ENCODE measurements around the gene CGA.
"Not testable (repeated sequence)": the region's sequence is repeated elsewhere in the genome, so short reads cannot be mapped to it uniquely, and the experiment has no call there.

CGA gene

DNA sequence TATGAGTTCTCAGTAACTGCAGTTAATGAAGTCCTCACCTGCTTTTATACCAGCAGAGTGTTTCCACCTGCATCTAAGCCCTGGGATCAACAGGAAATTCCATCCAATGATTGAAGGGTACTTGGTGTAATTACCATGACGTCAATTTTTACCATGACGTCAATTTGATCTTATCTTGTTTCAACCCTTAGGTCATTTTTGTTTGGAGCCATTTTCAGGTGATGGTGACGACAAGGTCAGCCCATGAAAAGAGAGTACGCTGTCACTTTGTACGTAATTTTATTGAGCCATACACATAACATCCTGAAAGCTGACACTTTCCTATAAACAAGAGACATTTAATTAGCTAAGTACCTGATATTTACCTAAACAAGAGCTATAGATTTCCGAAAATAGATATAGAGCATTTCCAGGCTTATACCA, at the start of gene CGA:
CGA (minus strand) TSS at position 20 of the 423 bp plus-strand sequence. CDS start 6,906 bp downstream, outside the sequence.
- peaks cover 3% of the 10 kb centered on the region for H3K27me3 Mint-ChIP-seq
- H3K9me3 Mint-ChIP-seq, result no peaks in the 10 kb centered on the region

DNA sequence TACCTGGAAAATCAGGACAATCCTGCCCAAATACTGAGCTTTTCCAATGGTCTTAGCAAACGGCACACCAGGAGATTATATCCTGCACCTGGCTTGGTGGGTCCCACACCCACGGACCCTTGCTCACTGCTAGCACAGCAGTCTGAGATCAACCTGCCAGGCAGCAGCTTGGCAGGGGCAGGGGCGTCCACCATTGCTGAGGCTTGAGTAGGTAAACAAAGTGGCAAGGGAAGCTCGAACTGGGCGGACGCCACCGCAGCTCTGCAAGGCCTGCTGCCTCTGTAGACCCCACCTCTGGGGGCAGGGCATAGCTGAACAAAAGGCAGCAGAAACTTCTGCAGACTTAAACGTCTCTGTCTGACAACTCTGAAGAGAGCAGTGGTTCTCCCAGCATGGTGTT, 45.0 kb upstream of the CGA start:
- H3K27me3 Mint-ChIP-seq; DNase-seq (ENCODE audit: low spot score in 2 of 2); ATAC-seq (ENCODE audit: low read depth); H3K4me3 Mint-ChIP-seq; H3K27ac Mint-ChIP-seq; H3K9me3 Mint-ChIP-seq; H3K36me3 Mint-ChIP-seq; H3K4me1 Mint-ChIP-seq: not testable (repeated sequence)

More for the DNA sequence above, at the start of gene CGA:
- Mint-ChIP-seq H3K4me3 (no peak within 1 kb of the TSS), H3K27ac (no peak within 1 kb of the TSS), H3K36me3 (no peaks in the 10 kb centered on the region), H3K4me1 (peaks cover 13% of the 10 kb centered on the region)
- ATAC-seq (ENCODE audit: low read depth) (no peak), DNase-seq (ENCODE audit: low spot score in 2 of 2) (no peak)

DNA sequence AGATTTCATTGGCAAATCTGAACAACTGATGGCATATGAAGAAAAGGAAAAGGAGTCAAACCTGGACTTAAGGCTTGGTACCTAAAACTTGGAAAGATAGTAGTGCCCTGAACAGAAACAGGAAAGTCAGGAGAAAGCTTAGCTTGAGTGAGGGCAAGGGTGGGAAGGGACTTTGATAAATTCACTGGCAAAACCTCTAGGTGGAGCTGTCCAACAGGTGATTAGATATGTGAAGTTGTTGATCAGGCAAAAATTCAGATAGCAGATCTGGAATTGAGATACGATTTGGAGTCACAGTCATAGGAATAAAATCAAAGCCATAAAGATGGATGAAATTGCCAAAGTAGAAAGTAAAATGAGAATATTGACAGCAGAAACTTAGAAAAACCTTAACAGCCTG, 44.3 kb upstream of the CGA start:
- Mint-ChIP-seq H3K9me3 (no peaks in the 10 kb centered on the region), H3K27me3 (no peaks in the 10 kb centered on the region), H3K4me3 (no peak overlapping the region), H3K36me3 (no peaks in the 10 kb centered on the region), H3K4me1 (peaks cover 6% of the 10 kb centered on the region), H3K27ac (no peak overlapping the region)
- DNase-seq (ENCODE audit: low spot score in 2 of 2) (peak; percentile 31 to 62), ATAC-seq (ENCODE audit: low read depth) (peak; percentile 76)

DNA sequence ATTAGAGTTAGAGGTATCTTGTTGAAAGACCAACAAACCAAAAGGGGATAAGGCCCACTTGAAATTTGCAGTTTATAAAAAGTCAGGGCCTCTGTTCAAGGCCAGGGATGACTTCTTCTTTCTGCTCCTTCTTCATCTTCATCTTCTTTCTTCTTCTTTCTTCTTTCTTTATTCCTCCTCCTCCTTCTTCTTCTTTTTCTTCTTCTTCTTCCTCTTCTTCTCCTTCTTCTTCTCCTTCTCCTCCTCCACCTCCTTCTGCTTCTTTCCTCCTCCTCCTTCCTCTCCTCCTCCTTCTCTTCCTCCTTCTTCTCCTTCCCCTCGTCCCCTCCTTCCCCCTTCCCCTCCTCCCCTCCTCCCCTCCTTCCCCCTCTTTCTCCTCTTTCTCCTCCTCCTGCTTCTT, 42.1 kb upstream of the CGA start:
- Mint-ChIP-seq H3K9me3 (no peaks in the 10 kb centered on the region), H3K27me3 (no peaks in the 10 kb centered on the region), H3K4me3 (no peak overlapping the region), H3K36me3 (no peaks in the 10 kb centered on the region), H3K4me1 (peaks cover 6% of the 10 kb centered on the region), H3K27ac (peak overlapping the region; percentile 12)
- ATAC-seq (ENCODE audit: low read depth) (no peak), DNase-seq (ENCODE audit: low spot score in 2 of 2) (no peak)

DNA sequence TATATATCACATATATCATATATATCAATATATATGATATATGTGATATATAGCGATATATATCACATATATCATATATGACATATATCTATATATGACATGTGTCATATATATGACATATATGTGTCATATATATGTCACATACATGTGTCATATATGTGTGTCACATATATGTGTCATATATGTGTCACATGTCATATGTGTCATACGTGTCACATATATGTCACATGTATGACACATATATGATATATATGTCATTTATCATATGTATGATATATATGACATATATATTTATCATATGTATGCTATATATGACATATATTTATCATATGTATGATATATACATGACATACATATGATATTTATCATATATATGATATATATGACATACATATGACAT, 32.8 kb upstream of the CGA start:
- Mint-ChIP-seq H3K9me3 (no peaks in the 10 kb centered on the region), H3K36me3 (no peaks in the 10 kb centered on the region), H3K27ac (no peak overlapping the region), H3K27me3 (no peaks in the 10 kb centered on the region), H3K4me1 (no peaks in the 10 kb centered on the region), H3K4me3 (no peak overlapping the region)
- no peak for ATAC-seq (ENCODE audit: low read depth)
- DNase-seq (ENCODE audit: low spot score in 2 of 2), result no peak

DNA sequence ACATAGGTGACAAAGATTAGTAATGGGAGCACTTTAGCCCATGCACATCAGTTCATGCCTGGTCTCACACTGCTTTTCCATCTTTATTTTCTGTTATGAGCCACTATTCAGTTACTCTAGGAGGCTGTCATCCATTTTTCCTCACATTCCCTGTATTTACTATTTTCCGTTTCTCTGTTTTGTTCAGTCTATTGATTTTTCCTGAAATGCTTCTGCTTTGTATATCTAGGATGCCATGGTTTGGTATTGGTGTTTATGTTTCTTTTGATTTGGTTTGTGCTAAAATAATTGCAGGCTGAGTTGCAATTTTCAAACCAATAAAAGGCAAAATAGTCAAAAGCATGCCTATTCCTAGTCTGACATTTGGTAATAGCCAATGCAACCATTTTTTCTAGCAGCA, 31.6 kb upstream of the CGA start:
- no peak for ATAC-seq (ENCODE audit: low read depth)
- no peak overlapping the region for H3K4me3 Mint-ChIP-seq
- peaks cover 6% of the 10 kb centered on the region for H3K27me3 Mint-ChIP-seq
- no peaks in the 10 kb centered on the region for H3K9me3 Mint-ChIP-seq
- no peaks in the 10 kb centered on the region for H3K36me3 Mint-ChIP-seq
- H3K4me1 Mint-ChIP-seq, result no peaks in the 10 kb centered on the region
- no peak overlapping the region for H3K27ac Mint-ChIP-seq
- no peak for DNase-seq (ENCODE audit: low spot score in 2 of 2)

DNA sequence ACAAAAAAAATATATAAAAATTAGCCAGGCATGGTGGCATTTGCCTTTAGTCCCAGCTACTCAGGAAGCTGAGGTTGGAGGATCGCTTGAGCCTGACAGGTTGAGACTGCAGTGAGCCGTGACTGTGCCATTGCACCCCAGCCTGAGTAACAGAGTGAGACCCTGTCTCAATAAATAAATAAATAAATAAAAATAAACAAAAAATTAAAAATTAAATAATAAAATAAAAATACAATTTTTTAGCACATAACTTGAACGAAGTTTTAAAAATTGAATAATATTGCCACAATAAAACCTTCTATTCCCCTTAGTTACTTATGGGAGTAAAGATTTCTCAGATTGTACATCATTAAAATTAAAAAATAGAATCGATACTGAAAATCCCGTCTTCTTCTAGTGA, 29.2 kb upstream of the CGA start:
- no peak for DNase-seq (ENCODE audit: low spot score in 2 of 2)
- ATAC-seq (ENCODE audit: low read depth), result no peak
- peaks cover 6% of the 10 kb centered on the region for H3K27me3 Mint-ChIP-seq
- no peak overlapping the region for H3K4me3 Mint-ChIP-seq
- no peaks in the 10 kb centered on the region for H3K4me1 Mint-ChIP-seq
- H3K9me3 Mint-ChIP-seq, result no peaks in the 10 kb centered on the region
- H3K36me3 Mint-ChIP-seq, result no peaks in the 10 kb centered on the region
- no peak overlapping the region for H3K27ac Mint-ChIP-seq

DNA sequence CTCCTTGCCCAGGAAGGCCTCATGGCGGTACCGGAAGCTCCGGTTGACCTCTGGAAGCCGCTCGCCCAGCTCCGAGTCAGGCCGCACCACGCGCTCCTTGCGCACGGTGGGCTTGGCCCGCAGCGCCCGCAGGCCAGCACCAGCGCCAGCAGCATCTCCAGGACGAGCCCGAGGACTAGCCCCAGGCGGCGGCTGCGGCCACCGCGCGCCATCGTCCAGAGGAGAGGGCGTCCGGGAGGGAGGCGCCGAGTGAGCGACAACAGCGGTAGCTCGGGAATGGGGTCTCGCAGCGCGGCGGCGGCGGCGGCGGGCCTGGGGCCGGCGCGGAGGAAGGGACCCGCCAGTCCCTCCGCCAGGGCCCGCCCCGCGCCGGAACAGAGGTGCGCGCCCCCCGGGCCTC, 27.6 kb upstream of the CGA start:
- no peaks in the 10 kb centered on the region for H3K9me3 Mint-ChIP-seq
- H3K36me3 Mint-ChIP-seq, result no peaks in the 10 kb centered on the region
- no peaks in the 10 kb centered on the region for H3K4me1 Mint-ChIP-seq
- DNase-seq (ENCODE audit: low spot score in 2 of 2) (no peak), ATAC-seq (ENCODE audit: low read depth) (no peak)
- no peak overlapping the region for H3K27ac Mint-ChIP-seq
- peaks cover 6% of the 10 kb centered on the region for H3K27me3 Mint-ChIP-seq
- no peak overlapping the region for H3K4me3 Mint-ChIP-seq

DNA sequence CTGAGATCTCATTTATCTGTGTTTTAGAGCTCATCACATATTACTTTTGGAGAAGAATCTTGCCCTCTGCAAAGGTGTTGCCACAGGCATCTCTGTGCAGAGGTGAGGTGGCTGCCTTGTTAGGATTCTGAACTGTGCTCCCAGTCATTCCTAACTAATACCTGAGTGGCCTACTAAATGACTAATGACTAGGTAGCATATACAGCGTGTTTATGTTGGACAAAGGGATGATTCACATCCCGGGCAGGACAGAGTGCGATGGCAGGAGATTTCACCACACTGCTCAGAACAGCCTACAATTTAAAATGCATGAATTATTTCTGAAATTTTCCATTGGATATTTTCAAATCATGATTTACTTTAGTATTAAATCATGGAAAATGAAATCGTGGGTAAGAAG, 23.1 kb upstream of the CGA start:
- no peaks in the 10 kb centered on the region for H3K9me3 Mint-ChIP-seq
- peaks cover 2% of the 10 kb centered on the region for H3K4me1 Mint-ChIP-seq
- ATAC-seq (ENCODE audit: low read depth) (no peak), DNase-seq (ENCODE audit: low spot score in 2 of 2) (no peak)
- H3K4me3 Mint-ChIP-seq, result no peak overlapping the region
- no peak overlapping the region for H3K27ac Mint-ChIP-seq
- H3K36me3 Mint-ChIP-seq, result no peaks in the 10 kb centered on the region
- peaks cover 6% of the 10 kb centered on the region for H3K27me3 Mint-ChIP-seq

DNA sequence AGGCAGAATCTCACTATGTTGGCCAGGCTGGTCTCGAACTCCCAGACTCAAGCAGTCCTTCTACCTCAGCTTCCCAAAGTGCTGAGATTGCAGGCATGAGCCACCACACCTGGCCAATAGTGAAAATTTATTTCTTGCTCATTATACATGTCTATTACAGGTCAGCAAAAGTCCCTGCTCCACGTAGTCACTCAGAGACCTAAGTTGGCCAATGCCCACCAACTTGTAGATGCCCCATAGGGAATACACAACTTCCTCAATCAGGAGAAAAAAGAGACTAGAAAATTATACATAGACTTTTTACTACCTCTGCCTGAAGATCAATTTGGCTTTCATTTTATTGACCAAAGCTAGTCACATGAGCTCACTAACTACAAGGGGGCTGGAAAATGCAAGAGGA, 22.0 kb upstream of the CGA start:
- Mint-ChIP-seq H3K4me1 (peaks cover 2% of the 10 kb centered on the region), H3K4me3 (no peak overlapping the region), H3K27me3 (peaks cover 4% of the 10 kb centered on the region), H3K36me3 (no peaks in the 10 kb centered on the region), H3K9me3 (no peaks in the 10 kb centered on the region), H3K27ac (peak overlapping the region; percentile 58)
- DNase-seq (ENCODE audit: low spot score in 2 of 2) (no peak), ATAC-seq (ENCODE audit: low read depth) (peak; percentile 63)

DNA sequence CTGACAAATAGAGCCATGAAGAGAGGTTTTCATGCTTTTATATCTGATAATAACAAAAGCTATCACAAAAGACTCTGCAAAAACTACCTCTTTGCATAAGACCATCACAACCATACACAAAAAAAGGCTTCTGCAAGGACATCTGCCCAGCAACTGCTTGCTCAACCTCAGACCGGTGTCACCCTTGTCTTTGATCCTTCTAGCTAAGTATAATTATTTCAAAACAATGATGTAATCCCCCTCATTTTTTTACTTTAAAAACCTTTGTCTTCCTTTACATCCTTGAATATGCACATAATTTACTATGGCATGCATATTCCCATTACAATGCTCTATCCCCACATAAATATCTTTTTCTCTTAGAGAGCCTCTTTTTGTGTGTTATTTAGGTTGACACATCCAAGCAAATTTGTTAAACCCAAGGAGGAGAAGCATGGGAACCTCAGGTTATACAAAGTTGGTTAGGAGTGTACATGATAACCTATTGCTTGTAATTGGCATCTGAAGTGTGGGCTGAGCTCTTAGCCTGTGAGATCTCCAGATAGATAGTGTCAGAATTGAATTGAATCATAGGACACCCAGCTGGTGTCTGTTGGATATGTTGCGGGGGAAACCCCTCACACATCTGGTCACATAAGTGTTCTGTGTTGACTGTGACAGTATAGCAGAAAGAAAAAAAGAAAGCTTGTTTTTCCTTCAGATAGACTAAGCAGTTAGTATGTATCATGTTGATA, 20.7 kb upstream of the CGA start:
- Mint-ChIP-seq H3K36me3 (no peaks in the 10 kb centered on the region), H3K4me3 (no peak overlapping the region), H3K4me1 (peaks cover 2% of the 10 kb centered on the region), H3K9me3 (no peaks in the 10 kb centered on the region), H3K27ac (no peak overlapping the region), H3K27me3 (no peaks in the 10 kb centered on the region)
- ATAC-seq (ENCODE audit: low read depth) (peak; percentile 74), DNase-seq (ENCODE audit: low spot score in 2 of 2) (no peak)

DNA sequence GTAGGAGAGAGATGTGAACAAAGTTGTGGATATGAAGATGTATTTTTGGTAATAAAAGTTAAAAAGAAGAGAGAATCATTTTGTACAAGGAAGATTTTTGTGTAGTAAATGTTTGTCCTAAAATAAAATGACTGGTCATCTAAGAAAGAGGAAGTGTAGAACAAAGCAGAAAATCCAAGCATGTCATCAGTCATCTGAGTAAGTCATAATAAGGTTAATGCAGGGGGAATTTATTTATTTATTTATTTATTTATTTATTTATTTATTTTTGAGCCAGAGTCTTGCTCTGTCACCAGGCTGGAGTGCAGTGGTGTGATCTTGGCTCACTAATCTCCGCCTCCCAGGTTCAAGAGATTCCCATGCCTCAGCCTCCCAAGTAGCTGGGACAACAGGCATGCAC, 15.7 kb upstream of the CGA start:
- Mint-ChIP-seq H3K27ac (no peak overlapping the region), H3K4me3 (no peak overlapping the region), H3K36me3 (no peaks in the 10 kb centered on the region), H3K4me1 (peaks cover 1% of the 10 kb centered on the region), H3K9me3 (no peaks in the 10 kb centered on the region), H3K27me3 (no peaks in the 10 kb centered on the region)
- DNase-seq (ENCODE audit: low spot score in 2 of 2), result no peak
- ATAC-seq (ENCODE audit: low read depth), result no peak

DNA sequence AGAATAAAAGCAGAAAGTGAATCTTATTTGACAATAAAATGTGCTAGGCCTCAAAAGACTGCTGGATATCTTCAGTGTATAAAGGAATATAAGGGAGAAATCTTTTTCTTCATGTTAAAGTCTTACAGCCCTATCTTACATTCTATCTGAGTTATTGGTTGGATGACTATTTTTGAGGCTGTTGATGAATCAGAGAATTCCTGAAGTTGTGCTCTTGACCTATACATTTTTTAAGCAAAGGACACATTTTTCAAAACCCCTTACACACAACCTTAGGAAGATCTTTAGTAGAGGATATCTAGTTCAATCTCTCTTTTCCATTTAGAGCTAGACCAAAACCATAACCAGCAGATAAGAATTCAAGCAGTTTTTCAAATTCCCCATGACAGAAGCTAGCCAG, 10.9 kb upstream of the CGA start:
- Mint-ChIP-seq H3K27ac (no peak overlapping the region), H3K27me3 (no peaks in the 10 kb centered on the region), H3K4me1 (peaks cover 4% of the 10 kb centered on the region), H3K4me3 (no peak overlapping the region), H3K36me3 (no peaks in the 10 kb centered on the region), H3K9me3 (no peaks in the 10 kb centered on the region)
- no peak for ATAC-seq (ENCODE audit: low read depth)
- DNase-seq (ENCODE audit: low spot score in 2 of 2), result no peak

DNA sequence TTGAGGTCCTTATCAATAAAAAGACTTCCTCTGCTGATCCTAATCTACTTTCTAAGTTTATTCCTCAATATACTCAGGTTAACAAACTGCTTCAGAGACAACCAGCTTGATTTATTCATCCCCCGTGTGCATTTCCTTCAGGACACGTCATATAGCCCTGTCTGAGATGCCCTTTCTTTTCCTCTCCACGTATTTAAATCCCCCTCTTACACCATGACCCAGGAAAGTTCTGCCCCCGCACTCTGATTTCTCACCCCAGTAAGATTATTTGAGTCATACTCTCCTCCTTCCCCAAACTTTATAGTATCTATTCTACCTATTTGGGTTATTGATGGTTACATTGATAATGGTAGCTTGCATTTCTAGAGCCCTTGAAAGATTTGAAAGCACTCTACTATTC, 9.8 kb upstream of the CGA start:
- Mint-ChIP-seq H3K4me3 (no peak overlapping the region), H3K4me1 (peaks cover 8% of the 10 kb centered on the region), H3K27me3 (no peaks in the 10 kb centered on the region), H3K27ac (no peak overlapping the region), H3K9me3 (no peaks in the 10 kb centered on the region), H3K36me3 (no peaks in the 10 kb centered on the region)
- no peak for ATAC-seq (ENCODE audit: low read depth)
- DNase-seq (ENCODE audit: low spot score in 2 of 2), result no peak

DNA sequence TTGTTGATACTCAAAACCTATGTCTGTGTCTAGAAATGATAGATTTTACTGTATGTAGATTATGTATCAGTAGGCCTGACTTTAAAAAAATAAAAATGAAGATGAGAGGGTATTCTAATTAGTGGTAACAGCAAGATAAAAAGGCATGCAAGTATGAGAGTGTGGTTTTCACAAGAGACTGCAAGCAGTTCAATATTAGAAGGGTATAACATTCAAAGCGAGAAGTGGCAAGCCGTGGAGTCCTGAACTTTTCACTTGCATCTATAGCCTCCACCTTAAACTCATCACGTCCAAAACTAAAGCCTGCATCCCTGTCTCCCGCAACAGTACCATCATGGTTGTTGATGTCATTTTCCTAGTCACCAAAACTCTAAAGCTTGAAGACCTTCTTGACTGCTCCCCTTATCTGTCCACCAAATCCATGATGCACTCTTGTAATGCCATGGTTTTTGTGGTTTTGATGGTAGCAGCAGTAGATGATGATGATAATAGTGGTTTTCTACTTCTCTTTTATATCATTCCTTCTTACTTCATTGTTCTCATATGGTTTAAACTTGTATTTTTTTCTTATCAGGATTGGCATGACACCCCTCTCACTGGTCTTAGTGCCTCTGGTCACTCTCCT, 9.2 kb upstream of the CGA start:
- Mint-ChIP-seq H3K36me3 (no peaks in the 10 kb centered on the region), H3K4me1 (peaks cover 14% of the 10 kb centered on the region), H3K4me3 (no peak overlapping the region), H3K27ac (no peak overlapping the region), H3K27me3 (no peaks in the 10 kb centered on the region), H3K9me3 (no peaks in the 10 kb centered on the region)
- DNase-seq (ENCODE audit: low spot score in 2 of 2), result no peak
- no peak for ATAC-seq (ENCODE audit: low read depth)

Data from memory B cell (primary cell).